Measurements from ENCODE around the gene DTX3.
"Not testable (repeated sequence)": the region's sequence is repeated elsewhere in the genome, so short reads cannot be mapped to it uniquely, and the experiment has no call there.

GRCh38 chr12:57645990-57646658, 41.5 kb downstream of the DTX3 start:
- not testable (repeated sequence) for TF ChIP-seq CTCF (conservative IDR thresholded peaks at IDR 0.05); ZFX (IDR thresholded peaks at IDR 0.05)

Data from C4-2B (cell line).